HepG2 (cell line): ENCODE data around the gene RBBP5. TPM values are rescaled to one million over a fixed set of nuclear protein-coding genes. Genes with fewer than 3 reads are reported as not detected.

Experiments used
- CAMTA2 ChIP-seq: sonication (generic); formaldehyde crosslinking; IDR thresholded peaks from 2 replicates; pipeline ENCODE4 v1.4.0; 2020; ENCODE audit warnings: mild to moderate bottlenecking, missing genetic modification reagents, borderline replicate concordance
- DNMT3B ChIP-seq: conservative IDR thresholded peaks from 2 replicates; pipeline ENCODE4 v1.6.1; 2016; ENCODE audit warnings: missing biosample characterization, control low read depth
- HNRNPLL ChIP-seq: fragments of 200-400 bp; formaldehyde crosslinking; IDR thresholded peaks from 2 replicates; pipeline ENCODE4 v1.6.1; 2017; ENCODE audit warnings: mild to moderate bottlenecking, low read depth, low read length; ENCODE audit not compliant: poor library complexity, severe bottlenecking
- MAF1 ChIP-seq: sonication (generic); formaldehyde crosslinking; IDR thresholded peaks from 2 replicates; pipeline ENCODE4 v1.5.0; 2020; ENCODE audit warnings: missing genetic modification reagents, borderline replicate concordance
- MXD3 ChIP-seq: IDR thresholded peaks from 2 replicates; pipeline ENCODE4 v1.6.1; 2016; ENCODE audit warnings: mild to moderate bottlenecking, missing biosample characterization, missing genetic modification reagents
- MXI1 ChIP-seq: IDR thresholded peaks from 3 replicates; pipeline ENCODE4 v1.6.1; 2012; ENCODE audit warnings: low read depth, low read length, inconsistent platforms, borderline replicate concordance
- NAIF1 ChIP-seq: sonication (generic); formaldehyde crosslinking; IDR thresholded peaks from 2 replicates; pipeline ENCODE4 v1.5.0; 2020; ENCODE audit warnings: mild to moderate bottlenecking, missing genetic modification reagents, borderline replicate concordance
- PHF21A ChIP-seq: sonication (generic); formaldehyde crosslinking; IDR thresholded peaks from 2 replicates; pipeline ENCODE4 v1.5.0; 2020; ENCODE audit warnings: mild to moderate bottlenecking, missing genetic modification reagents
- PRPF4 ChIP-seq: fragments of 200-400 bp; formaldehyde crosslinking; IDR thresholded peaks from 2 replicates; pipeline ENCODE4 v1.6.1; 2016; ENCODE audit warnings: low read length, low read depth; ENCODE audit not compliant: poor library complexity, severe bottlenecking
- RCOR2 ChIP-seq: IDR thresholded peaks from 2 replicates; pipeline ENCODE4 v1.6.1; 2016; ENCODE audit warnings: missing biosample characterization, missing genetic modification reagents
- SYNCRIP ChIP-seq: fragments of 200-400 bp; formaldehyde crosslinking; IDR thresholded peaks from 2 replicates; pipeline ENCODE4 v1.6.1; 2018; ENCODE audit warnings: mild to moderate bottlenecking, low read depth, low read length; ENCODE audit not compliant: insufficient read depth
- ZFP91 ChIP-seq: sonication (generic); formaldehyde crosslinking; IDR thresholded peaks from 2 replicates; pipeline ENCODE4 v1.9.0; 2022; ENCODE audit warnings: missing genetic modification reagents, mild to moderate bottlenecking, borderline replicate concordance
- ZNF12 ChIP-seq: sonication (generic); formaldehyde crosslinking; IDR thresholded peaks from 2 replicates; pipeline ENCODE4 v1.5.0; 2020; ENCODE audit warnings: missing genetic modification reagents
- ZNF44 ChIP-seq: sonication (generic); formaldehyde crosslinking; IDR thresholded peaks from 2 replicates; pipeline ENCODE4 v1.5.1; 2020; ENCODE audit warnings: mild to moderate bottlenecking, missing genetic modification reagents
- ZNF468 ChIP-seq: sonication (generic); formaldehyde crosslinking; IDR thresholded peaks from 2 replicates; pipeline ENCODE4 v1.8.0; 2022; ENCODE audit warnings: mild to moderate bottlenecking, moderate library complexity, missing genetic modification reagents
- ZNF530 ChIP-seq: sonication (generic); formaldehyde crosslinking; IDR thresholded peaks from 2 replicates; pipeline ENCODE4 v1.5.0; 2020; ENCODE audit warnings: low read depth, mild to moderate bottlenecking, missing genetic modification reagents
- ZNF572 ChIP-seq: sonication (generic); formaldehyde crosslinking; IDR thresholded peaks from 2 replicates; pipeline ENCODE4 v1.5.1; 2020; ENCODE audit warnings: mild to moderate bottlenecking, missing genetic modification reagents
- ZSCAN20 ChIP-seq: sonication (generic); formaldehyde crosslinking; IDR thresholded peaks from 2 replicates; pipeline ENCODE4 v1.4.0; 2020; ENCODE audit warnings: missing genetic modification reagents, mild to moderate bottlenecking, borderline replicate concordance
- polyA plus RNA-seq, 8 experiments: library from polyadenylated mRNA; depleted of rRNA in 3 of 8; stranded (reverse) in 7 of 8; unstranded in 1 of 8; fragments of >200 nt; fragmentation: Illumina TruSeq in 4 of 8; extraction: Trizol in 4 of 8; gene quantifications; 2 replicates each; pipeline versions ENCODE4 v1.2.1 to v1.2.3, GENCODE V29; 2011 to 2016; ENCODE audit warnings: low read depth in 4 of 8, missing spikeins in 1 of 8, mixed read lengths in 1 of 8; ENCODE audit not compliant: insufficient read depth in 1 of 8
- total RNA-seq, 5 experiments: library from RNA; depleted of rRNA; stranded (reverse); fragments of >200 nt; fragmentation: Illumina TruSeq; extraction: Trizol; gene quantifications; 2 replicates each; pipeline ENCODE4 v1.2.3, GENCODE V29; 2016; ENCODE audit warnings: low read depth in 1 of 5
- TF ChIP-seq, protein P1 (sequence below): sonication (generic); formaldehyde crosslinking; IDR thresholded peaks from 2 replicates; pipeline ENCODE4 v1.5.0; 2020; ENCODE audit warnings: missing genetic modification reagents, mild to moderate bottlenecking, borderline replicate concordance
- TF ChIP-seq, protein P2 (sequence below): sonication (generic); formaldehyde crosslinking; IDR thresholded peaks from 2 replicates; pipeline ENCODE4 v1.5.1; 2020; ENCODE audit warnings: mild to moderate bottlenecking, missing genetic modification reagents

The RBBP5 gene
- total and polyA plus RNA-seq, 2 of the 13 experiments (the other 11 are each of a cell fraction or from before 2014, with no cell fraction given): 6.6 to 17.1 TPM

GRCh38 chr1:205121660-205122488, at the start of gene RBBP5 (continued):
- TF ChIP-seq, protein P1, sequence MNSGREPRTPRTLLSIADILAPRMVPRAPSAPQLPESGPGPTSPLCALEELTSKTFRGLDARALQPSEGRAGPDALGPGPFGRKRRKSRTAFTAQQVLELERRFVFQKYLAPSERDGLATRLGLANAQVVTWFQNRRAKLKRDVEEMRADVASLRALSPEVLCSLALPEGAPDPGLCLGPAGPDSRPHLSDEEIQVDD: no peak
- TF ChIP-seq DNMT3B: peak; percentile 32; the same call in 1 of the 2 replicates
- TF ChIP-seq ZNF12 (CRISPR knock-in tag): peak; percentile 77
- TF ChIP-seq MXI1: peak; percentile 73; the same call in 2 of the 3 replicates
- TF ChIP-seq PRPF4: peak; percentile 50
- TF ChIP-seq ZNF530 (CRISPR knock-in tag): no peak
- TF ChIP-seq, protein P2, sequence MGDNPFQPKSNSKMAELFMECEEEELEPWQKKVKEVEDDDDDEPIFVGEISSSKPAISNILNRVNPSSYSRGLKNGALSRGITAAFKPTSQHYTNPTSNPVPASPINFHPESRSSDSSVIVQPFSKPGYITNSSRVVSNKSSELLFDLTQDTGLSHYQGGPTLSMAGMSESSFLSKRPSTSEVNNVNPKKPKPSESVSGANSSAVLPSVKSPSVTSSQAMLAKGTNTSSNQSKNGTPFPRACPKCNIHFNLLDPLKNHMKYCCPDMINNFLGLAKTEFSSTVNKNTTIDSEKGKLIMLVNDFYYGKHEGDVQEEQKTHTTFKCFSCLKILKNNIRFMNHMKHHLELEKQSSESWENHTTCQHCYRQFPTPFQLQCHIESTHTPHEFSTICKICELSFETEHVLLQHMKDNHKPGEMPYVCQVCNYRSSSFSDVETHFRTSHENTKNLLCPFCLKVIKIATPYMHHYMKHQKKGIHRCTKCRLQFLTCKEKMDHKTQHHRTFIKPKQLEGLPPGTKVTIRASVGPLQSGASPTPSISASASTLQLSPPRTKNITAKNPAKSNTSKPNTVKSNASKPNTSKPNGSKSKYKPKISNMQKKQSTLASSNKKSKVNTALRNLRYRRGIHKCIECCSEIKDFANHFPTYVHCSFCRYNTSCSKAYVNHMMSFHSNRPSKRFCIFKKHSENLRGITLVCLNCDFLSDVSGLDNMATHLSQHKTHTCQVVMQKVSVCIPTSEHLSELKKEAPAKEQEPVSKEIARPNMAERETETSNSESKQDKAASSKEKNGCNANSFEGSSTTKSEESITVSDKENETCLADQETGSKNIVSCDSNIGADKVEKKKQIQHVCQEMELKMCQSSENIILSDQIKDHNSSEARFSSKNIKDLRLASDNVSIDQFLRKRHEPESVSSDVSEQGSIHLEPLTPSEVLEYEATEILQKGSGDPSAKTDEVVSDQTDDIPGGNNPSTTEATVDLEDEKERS (CRISPR knock-in tag): peak; percentile 54; the same call in 1 of the 2 replicates
- TF ChIP-seq PHF21A: peak; percentile 94
- TF ChIP-seq MAF1 (CRISPR knock-in tag): no peak
- TF ChIP-seq ZNF44 (CRISPR knock-in tag): peak; percentile 72
- TF ChIP-seq NAIF1 (CRISPR knock-in tag): peak; percentile 87
- no peak for TF ChIP-seq ZSCAN20 (CRISPR knock-in tag)
- no peak for TF ChIP-seq ZNF468 (CRISPR knock-in tag)
- peak; percentile 79 for TF ChIP-seq ZFP91 (CRISPR knock-in tag)
- TF ChIP-seq CAMTA2 (CRISPR knock-in tag): no peak
- no peak for TF ChIP-seq SYNCRIP
- peak; percentile 33; the same call in 1 of the 2 replicates for TF ChIP-seq MXD3 (CRISPR knock-in tag)
- peak; percentile 64; the same call in 1 of the 2 replicates for TF ChIP-seq RCOR2 (CRISPR knock-in tag)
- no peak for TF ChIP-seq ZNF572 (CRISPR knock-in tag)
- TF ChIP-seq HNRNPLL: peak; percentile 98
